NT2/D1 (cell line): ENCODE results near the gene RTP2.

Source experiments
- YY1 ChIP-seq: IDR thresholded peaks from 2 replicates; pipeline ENCODE4 v1.6.1; 2011; ENCODE audit not compliant: insufficient read length, insufficient read depth
- ZNF274 ChIP-seq: IDR thresholded peaks from 2 replicates; pipeline ENCODE4 v1.6.1; 2011; ENCODE audit warnings: mild to moderate bottlenecking, low read depth, low read length

DNA sequence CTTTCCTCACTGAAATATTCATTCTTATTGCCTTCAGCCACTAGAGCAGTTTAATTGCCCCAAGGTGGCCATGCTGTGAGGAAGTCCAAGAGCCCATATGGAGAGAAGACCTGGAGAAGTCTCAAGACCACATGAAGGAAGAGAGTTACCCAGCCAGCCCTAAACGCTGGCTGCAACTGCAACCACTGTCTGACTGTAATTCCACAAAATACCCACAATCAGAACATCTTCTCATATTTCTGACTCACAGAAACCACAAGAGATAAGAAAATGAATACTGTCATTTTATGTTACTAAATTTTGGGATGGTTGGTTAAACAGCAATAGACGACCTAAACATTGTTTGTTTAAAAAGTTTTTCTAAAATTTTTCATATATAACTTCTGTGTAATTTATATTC, 17.5 kb downstream of the RTP2 start:
- TF ChIP-seq ZNF274 (no peak), YY1 (no peak)
